Heart right ventricle (tissue), 16 donors: ENCODE measurements around the gene COX14. TPM values are rescaled to one million over a fixed set of nuclear protein-coding genes. Genes with fewer than 3 reads are reported as not detected.
A peak's percentile ranks its signal among the peaks of the same experiment; 100 is the strongest.

ENCODE experiments used
- ATAC-seq, 8 donors: fragments of 200-7000 bp; cut with Tn5 transposase; one replicate each; pipeline ENCODE4 v1.9.1; 2020; ENCODE audit warnings: mild to moderate bottlenecking in 8 of 8, moderate library complexity in 8 of 8, moderate number of reproducible peaks in 1 of 8
- DNase-seq, 2 donors: peaks; one replicate each; pipeline ENCODE4 v3.0.0-alpha.2; 2020
- H3K27ac ChIP-seq, 10 donors: fragments of 200-600 bp; sonication (generic) in 2 of 10; one replicate each; pipeline versions ENCODE4 v1.5.0 to v1.8.0; 2020 to 2022; ENCODE audit warnings: mild to moderate bottlenecking in 3 of 10
- H3K27me3 ChIP-seq, 7 donors: fragments of 200-600 bp; one replicate each; pipeline ENCODE4 v1.8.0; 2021 to 2022; ENCODE audit warnings: mild to moderate bottlenecking in 2 of 7
- H3K36me3 ChIP-seq, 9 donors: fragments of 200-600 bp; sonication (generic) in 1 of 9; one replicate each; pipeline versions ENCODE4 v1.5.0 to v1.8.0; 2020 to 2022; ENCODE audit warnings: mild to moderate bottlenecking in 2 of 9
- H3K4me1 ChIP-seq, 9 donors: fragments of 200-600 bp; sonication (generic) in 1 of 9; one replicate each; pipeline versions ENCODE4 v1.5.0 to v1.8.0; 2020 to 2022; ENCODE audit warnings: mild to moderate bottlenecking in 4 of 9
- H3K4me3 ChIP-seq, 10 donors: fragments of 200-600 bp; sonication (generic) in 2 of 10; one replicate each; pipeline versions ENCODE4 v1.5.0 to v1.8.0; 2020 to 2022; ENCODE audit warnings: mild to moderate bottlenecking in 7 of 10, moderate library complexity in 2 of 10
- H3K9me3 ChIP-seq, 11 donors: fragments of 200-600 bp in 10 of 11; sonication (generic) in 2 of 11; one replicate each; pipeline versions ENCODE4 v1.5.0 to v1.8.0; 2013 to 2022; ENCODE audit warnings: mild to moderate bottlenecking in 2 of 11, control low read depth in 1 of 11, moderate library complexity in 1 of 11
- WGBS, 2 donors: extraction: QIAGEN DNeasy Blood & Tissue Kit; methylation state at CpG; one replicate each; pipeline ENCODE4 v1.1.7; 2013; ENCODE audit warnings: inconsistent platforms in 1 of 2; 5-methylcytosine and 5-hydroxymethylcytosine counted together
- intact Hi-C, 10 donors: fragments of 100-400 bp; cut with DNase I; formaldehyde crosslinking; loops; one replicate each; pipeline versions ENCODE4 v1.11.1 to v1.14.2; 2022
- polyA plus RNA-seq, 2 donors: library from polyadenylated mRNA; stranded (reverse); fragments of 200-250 nt; gene quantifications; one replicate each; pipeline ENCODE4 v1.2.3, GENCODE V29; 2013
- total RNA-seq, 10 donors: library from RNA; stranded (reverse); fragmentation: NEBNext Ultra II Directional in 3 of 10; extraction: Animal tissue kit (Norgen Biotek cat#: 25700) in 3 of 10; gene quantifications; one replicate each; pipeline versions ENCODE4 v1.2.1 to v1.2.4, GENCODE V29; 2021 to 2023
- TF ChIP-seq, protein P1 (sequence below), 9 donors: fragments of 200-600 bp; sonication (generic) in 2 of 9; IDR thresholded peaks; one replicate each; pipeline versions ENCODE4 v1.5.0 to v1.8.0; 2021 to 2022; ENCODE audit warnings: antibody characterized with exemption in 9 of 9, mild to moderate bottlenecking in 5 of 9, moderate library complexity in 1 of 9
- donor health status: Arrhythmogenic right ventricular cardiomyopathy.
- donor health status: ischemic (EF 13 %, LVEDD 7.1; RV severe dilation, severe dysfunction).
- donor health status: healthy with polysubstance abuse.
- donor health status: DM: no; HTN: yes; CAD: no.
- donor health status: DM: no; HTN: no; CAD: no.
- donor health status: ischemic (EF 25% LVEDD 6.9; RV normal size, moderate dysfunction).
- donor health status: ischemic (EF 25% LVEDD 5.7; RV mildly dilated, moderate dysfunction).
- donor health status: healthy.
- donor health status: DM: yes; HTN: yes; CAD: no.
- donor health status: Ischemic cardiomyopathy.
- donor health status: ischemic (EF 35%, LVEDD 5.7; RV mildly dilated, moderate dysfunction).
- donor health status: nonischemic (EF 11% LVEDD 7.7; RV severe dilation, severe dysfunction).
- donor health status: DM: yes; HTN: yes; CAD: no.
- donor health status: PGD.
- donor health status: ischemic (EF 29% LVEDD 5.4; RV normal size, mild dysfunction).
- donor health status: nonischemic (EF 23%, LVEDD 6.1; RV moderate dilation, normal function).

COX14 gene
- total and polyA plus RNA-seq, 12 donors, result 93.8 to 239 (median 165) TPM

DNA sequence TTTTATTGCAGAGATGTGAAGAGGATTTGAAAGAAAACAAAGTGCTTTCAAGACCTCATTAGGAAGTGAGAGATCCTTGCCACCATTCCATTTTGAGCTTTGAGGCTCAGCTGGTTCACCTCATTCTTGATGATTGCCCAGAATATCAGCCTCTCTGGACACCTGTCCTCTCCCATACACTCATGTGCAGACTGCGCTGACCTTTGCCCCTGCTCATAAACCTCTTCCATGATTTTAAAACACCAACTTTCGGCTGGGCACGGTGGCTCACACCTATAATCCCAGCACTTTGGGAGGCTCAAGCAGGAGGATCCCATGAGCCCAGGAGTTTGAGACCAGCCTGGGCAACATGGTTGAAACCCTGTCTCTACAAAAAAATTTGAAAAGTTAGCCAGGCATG, 8.9 kb downstream of the COX14 start:
- Histone ChIP-seq H3K27ac (no peak overlapping the region), H3K4me1 (peaks cover 0 to 40% (median 27%) of the 10 kb centered on the region in 9 donors), H3K4me3 (no peak overlapping the region), H3K9me3 (no peaks in the 10 kb centered on the region), H3K27me3 (no peaks in the 10 kb centered on the region), H3K36me3 (peaks cover 0 to 89% (median 28%) of the 10 kb centered on the region in 9 donors)
- DNase-seq (no peak), ATAC-seq (no peak)
- TF ChIP-seq, protein P1, sequence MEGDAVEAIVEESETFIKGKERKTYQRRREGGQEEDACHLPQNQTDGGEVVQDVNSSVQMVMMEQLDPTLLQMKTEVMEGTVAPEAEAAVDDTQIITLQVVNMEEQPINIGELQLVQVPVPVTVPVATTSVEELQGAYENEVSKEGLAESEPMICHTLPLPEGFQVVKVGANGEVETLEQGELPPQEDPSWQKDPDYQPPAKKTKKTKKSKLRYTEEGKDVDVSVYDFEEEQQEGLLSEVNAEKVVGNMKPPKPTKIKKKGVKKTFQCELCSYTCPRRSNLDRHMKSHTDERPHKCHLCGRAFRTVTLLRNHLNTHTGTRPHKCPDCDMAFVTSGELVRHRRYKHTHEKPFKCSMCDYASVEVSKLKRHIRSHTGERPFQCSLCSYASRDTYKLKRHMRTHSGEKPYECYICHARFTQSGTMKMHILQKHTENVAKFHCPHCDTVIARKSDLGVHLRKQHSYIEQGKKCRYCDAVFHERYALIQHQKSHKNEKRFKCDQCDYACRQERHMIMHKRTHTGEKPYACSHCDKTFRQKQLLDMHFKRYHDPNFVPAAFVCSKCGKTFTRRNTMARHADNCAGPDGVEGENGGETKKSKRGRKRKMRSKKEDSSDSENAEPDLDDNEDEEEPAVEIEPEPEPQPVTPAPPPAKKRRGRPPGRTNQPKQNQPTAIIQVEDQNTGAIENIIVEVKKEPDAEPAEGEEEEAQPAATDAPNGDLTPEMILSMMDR (IDR thresholded peaks at IDR 0.05), result no peak
- intact Hi-C loops, result no loop called here
- 94 to 97% methylated on average over 3 of the region's 3 CpGs for WGBS, 2 donors

DNA sequence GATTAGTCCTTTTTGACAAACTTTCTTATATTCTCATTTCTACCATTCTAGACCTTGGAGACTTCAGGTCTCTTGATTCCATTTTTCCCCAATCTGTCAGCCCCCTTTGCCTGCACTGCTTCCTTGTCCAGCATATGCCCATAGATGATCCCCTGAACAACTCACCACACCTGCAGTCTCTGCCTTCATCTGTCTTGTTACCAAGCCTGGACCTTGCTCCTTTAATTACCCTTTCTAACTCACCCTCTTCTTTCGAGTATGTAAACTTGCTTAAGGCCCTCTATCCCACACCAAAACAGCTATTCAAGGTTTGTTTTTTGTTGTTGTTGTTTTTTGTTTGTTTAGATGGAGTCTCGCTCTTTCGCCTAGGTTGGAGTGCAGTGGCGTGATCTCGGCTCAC, 9.6 kb downstream of the COX14 start:
- DNase-seq (no peak), ATAC-seq (no peak)
- Histone ChIP-seq H3K4me3 (no peak overlapping the region), H3K36me3 (peaks cover 0 to 88% (median 28%) of the 10 kb centered on the region in 9 donors), H3K9me3 (no peaks in the 10 kb centered on the region), H3K27me3 (no peaks in the 10 kb centered on the region), H3K27ac (no peak overlapping the region), H3K4me1 (peaks cover 0 to 40% (median 22%) of the 10 kb centered on the region in 9 donors)
- intact Hi-C loops, result no loop called here
- TF ChIP-seq, protein P1 (IDR thresholded peaks at IDR 0.05), result no peak
- WGBS, 2 donors, result 87 to 93% methylated on average over 5 of the region's 5 CpGs

DNA sequence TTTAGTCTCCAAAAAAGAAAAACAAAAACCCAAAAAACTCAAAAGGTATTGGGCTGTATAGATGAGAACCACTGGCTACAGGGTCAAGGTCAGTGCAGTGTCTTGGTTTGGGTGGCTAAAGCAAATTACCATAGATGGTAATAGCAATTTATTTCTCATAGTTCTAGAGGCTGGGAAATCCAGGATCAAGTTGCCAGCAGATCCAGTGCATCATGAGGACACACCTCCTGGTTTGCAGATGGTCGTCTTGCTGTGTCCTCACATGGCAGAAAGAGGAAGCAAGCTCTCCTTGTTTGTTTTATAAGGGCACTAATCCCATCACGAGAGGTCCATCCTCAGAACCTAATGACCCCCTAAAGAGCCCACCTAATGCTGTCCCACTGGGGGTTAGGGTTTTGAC, 11.2 kb downstream of the COX14 start:
- 76 to 87% methylated on average over 2 of the region's 2 CpGs for WGBS, 2 donors
- Histone ChIP-seq H3K27me3 (no peaks in the 10 kb centered on the region), H3K9me3 (no peaks in the 10 kb centered on the region), H3K4me3 (no peak overlapping the region), H3K36me3 (peaks cover 0 to 94% (median 35%) of the 10 kb centered on the region in 9 donors), H3K4me1 (peaks cover 0 to 36% (median 15%) of the 10 kb centered on the region in 9 donors), H3K27ac (no peak overlapping the region)
- intact Hi-C loops, result no loop called here
- DNase-seq, result no peak
- TF ChIP-seq, protein P1 (IDR thresholded peaks at IDR 0.05), result no peak
- ATAC-seq, result no peak

- WGBS, 2 donors, result 61 to 78% methylated on average over 2 of the region's 2 CpGs
- peaks cover 0 to 45% (median 15%) of the 10 kb centered on the region in 9 donors for H3K4me1 ChIP-seq
- peaks cover 0 to 99% (median 44%) of the 10 kb centered on the region in 9 donors for H3K36me3 ChIP-seq
- ATAC-seq (peak in 5 of 8 donors; percentile 41 to 78 (median 69)), DNase-seq (no peak)
- no peaks in the 10 kb centered on the region for H3K9me3 ChIP-seq
- no peak overlapping the region for H3K4me3 ChIP-seq
- H3K27me3 ChIP-seq, result no peaks in the 10 kb centered on the region
- intact Hi-C loops, result loop anchor here in 1 of 10 donors (5.0 kb wide), 1 partner anchor 50 kb away; no protein-coding TSS in a partner anchor
- H3K27ac ChIP-seq, result no peak overlapping the region
- TF ChIP-seq, protein P1 (IDR thresholded peaks at IDR 0.05), result no peak
Measured at GRCh38 chr12:50127546-50127945, 15.5 kb downstream of the COX14 start.
